Measurements from ENCODE around the gene CDH4. TPM values are rescaled to one million over a fixed set of nuclear protein-coding genes. Genes with fewer than 3 reads are reported as not detected.

The CDH4 gene
- total and polyA plus RNA-seq, 2 of the 8 experiments (the other 6 are each of a cell fraction or from before 2014, with no cell fraction given), result 4.3 to 7.9 TPM

DNA sequence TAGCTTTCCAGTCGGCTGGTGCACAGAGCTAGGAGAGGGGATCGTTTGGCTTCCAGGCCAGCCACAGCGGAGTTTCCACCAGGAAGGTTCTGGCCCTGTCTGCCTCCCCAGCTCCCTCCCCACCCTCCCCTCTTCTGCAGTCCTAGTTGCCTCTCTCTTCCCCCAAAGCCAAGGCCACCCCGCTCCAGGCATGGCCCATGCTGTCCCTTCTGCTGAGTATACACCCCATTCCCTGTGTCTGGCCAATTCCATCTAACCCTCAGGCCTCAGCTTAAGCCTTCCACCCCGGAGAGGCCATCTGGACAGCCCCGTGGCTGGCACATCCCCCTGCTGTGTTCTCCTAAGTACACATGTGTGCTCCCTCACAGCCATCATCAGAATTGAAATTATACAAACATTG lies 167.4 kb downstream of the CDH4 start:
- Histone ChIP-seq H3K27me3 (replicated peaks in 1 of 4; ENCODE audit: control insufficient read depth in 3 of 4, extremely low read depth in 1 of 4, insufficient read depth in 3 of 4, low read length in 3 of 4) (peaks cover 0 to 2% (median 0%) of the 10 kb centered on the region in 4 experiments; a peak in 3 of 7 replicates), H3K4ac (replicated peaks; ENCODE audit: insufficient read length, low read depth, low read length) (no peak overlapping the region), H3K9me3 (ENCODE audit: insufficient read depth in 2 of 2, low read depth in 1 of 2, low read length in 1 of 2) (no peaks in the 10 kb centered on the region), H4K8ac (ENCODE audit: extremely low read depth, insufficient read depth, low read length) (no peak overlapping the region; the same call in 1 of the 2 replicates), H3K4me2 (ENCODE audit: insufficient read depth in 1 of 2, low read depth in 2 of 2, low read length in 2 of 2) (no peak overlapping the region), H2BK15ac (ENCODE audit: low read length) (peak overlapping the region; percentile 46), H3K4me3 (ENCODE audit: extremely low read depth in 1 of 4, insufficient read depth in 2 of 4, low read depth in 3 of 4, low read length in 4 of 4) (no peak overlapping the region), H4K91ac (replicated peaks; ENCODE audit: insufficient read length, low read length) (peak overlapping the region; percentile 32), H2BK5ac (ENCODE audit: low read depth, low read length) (no peak overlapping the region), H4K20me1 (replicated peaks in 1 of 2; ENCODE audit: control insufficient read depth in 1 of 2, insufficient read depth in 2 of 2, low read length in 2 of 2) (peaks cover 0 to 5% of the 10 kb centered on the region in 2 experiments), H2AFZ (ENCODE audit: low read length) (no peak overlapping the region), H2BK12ac (ENCODE audit: low read depth, low read length) (no peak overlapping the region), H2BK20ac (ENCODE audit: low read length) (no peak overlapping the region), H3K36me3 (ENCODE audit: control insufficient read depth in 2 of 4, insufficient read depth in 4 of 4, low read length in 3 of 4) (no peaks in the 10 kb centered on the region), H2AK5ac (ENCODE audit: low read depth, low read length) (no peak overlapping the region), H3K56ac (replicated peaks; ENCODE audit: insufficient read length, low read depth, low read length) (no peak overlapping the region), H3K14ac (ENCODE audit: insufficient read length) (no peak overlapping the region), H3K18ac (ENCODE audit: extremely low read depth, low read length) (no peak overlapping the region), H3K23me2 (ENCODE audit: low read depth, low read length) (peaks cover 5% of the 10 kb centered on the region; the same call in 1 of the 2 replicates), H3K79me1 (ENCODE audit: low read depth, low read length) (no peaks in the 10 kb centered on the region), H3K23ac (ENCODE audit: insufficient read length) (no peak overlapping the region), H2BK120ac (replicated peaks; ENCODE audit: low read depth, low read length) (no peak overlapping the region), H4K5ac (ENCODE audit: insufficient read length, low read depth, low read length) (no peak overlapping the region), H3K27ac (ENCODE audit: low read depth, low read length) (no peak overlapping the region), H3K79me2 (ENCODE audit: control insufficient read depth in 1 of 2, insufficient read depth in 2 of 2, low read length in 2 of 2) (no peaks in the 10 kb centered on the region), H3K9ac (replicated peaks in 1 of 4; ENCODE audit: extremely low read depth in 1 of 4, low read depth in 3 of 4, low read length in 3 of 4) (no peak overlapping the region), H3K4me1 (replicated peaks in 1 of 4; ENCODE audit: control insufficient read depth in 3 of 4, insufficient read depth in 4 of 4, low read length in 3 of 4) (peaks cover 0 to 9% (median 7%) of the 10 kb centered on the region in 4 experiments; a peak in 5 of 7 replicates)
- ChIA-PET POLR2A (ENCODE audit: partially characterized antibody) (interaction anchor here (1.1 kb wide), 1 partner anchor 17 kb away, joined by 3 read pairs; no protein-coding TSS in a partner anchor), CTCF (ENCODE audit: partially characterized antibody) (interaction anchor here (1.1 kb wide), 1 partner anchor 467 kb away, joined by 3 read pairs; no protein-coding TSS in a partner anchor)
- no peak for FAIRE-seq
- DNase-seq (ENCODE audit: low read depth in 1 of 2, low spot score in 2 of 2), result no peak
- WGBS, 2 experiments (ENCODE audit: extremely low coverage in 1 of 2, insufficient coverage in 1 of 2, insufficient read length in 1 of 2, insufficient replicate concordance in 2 of 2, low coverage in 1 of 2, low lambda C conversion rate in 2 of 2, missing lambda C conversion rate in 1 of 2), result 82% methylated on average over 6 of the region's 6 CpGs; no CpG with 5 or more reads in 1 of the 2 experiments
- TF ChIP-seq RNF2 (IDR thresholded peaks at IDR 0.05; ENCODE audit: borderline replicate concordance, low read depth, low read length, missing control alignments, poor library complexity, severe bottlenecking), result no peak
- no peak for TF ChIP-seq JUN (IDR thresholded peaks at IDR 0.05; ENCODE audit: low read depth, low read length)
- no peak for TF ChIP-seq NRF1 (IDR thresholded peaks at IDR 0.05; ENCODE audit: low read depth, low read length)
- no peak for TF ChIP-seq KDM1A (IDR thresholded peaks at IDR 0.05; ENCODE audit: borderline replicate concordance, low read length)

Data from H1 (cell line).